T-helper 1 cell treated with Interleukin-12 subunit alpha and Interleukin-12 subunit beta and Interleukin-4 antibody, amounts not matched to agents 30 ng/mL and 1 ng/mL, for 36 hours (primary cell): ENCODE measurements around the gene MYO3B. TPM values are rescaled to one million over a fixed set of nuclear protein-coding genes. Genes with fewer than 3 reads are reported as not detected.

ENCODE experiments used
- intact Hi-C: fragments of 100-400 bp; cut with micrococcal nuclease; formaldehyde crosslinking; loops from one replicate; pipeline ENCODE4 v1.15.1; 2024
- total RNA-seq: library from RNA; stranded (reverse); gene quantifications from 2 replicates; pipeline ENCODE4 v1.2.3, GENCODE V29; 2022

Gene MYO3B
- total RNA-seq, 1 donor from 2014 or later = 0.78 TPM

- intact Hi-C loops = no loop called here
These were observed 120.2 kb downstream of the MYO3B start for GRCh38 chr2:170298115-170298514.

GRCh38 chr2:170298861-170299429 is 121.0 kb downstream of the MYO3B start:
- intact Hi-C loops = no loop called here

GRCh38 chr2:170300993-170301392 is 123.0 kb downstream of the MYO3B start:
- intact Hi-C loops = no loop called here

GRCh38 chr2:170301626-170302025 is 123.7 kb downstream of the MYO3B start:
- intact Hi-C loops = no loop called here

GRCh38 chr2:170305711-170306110 is 127.8 kb downstream of the MYO3B start:
- intact Hi-C loops = no loop called here

GRCh38 chr2:170306293-170306873 is 128.4 kb downstream of the MYO3B start:
- intact Hi-C loops = no loop called here

- intact Hi-C loops = no loop called here
These were observed 129.1 kb downstream of the MYO3B start for GRCh38 chr2:170307052-170307451.

GRCh38 chr2:170307555-170308351 is 129.8 kb downstream of the MYO3B start:
- intact Hi-C loops = no loop called here

GRCh38 chr2:170310876-170311502 is 133.0 kb downstream of the MYO3B start:
- intact Hi-C loops = no loop called here

GRCh38 chr2:170313347-170313991 is 135.5 kb downstream of the MYO3B start:
- intact Hi-C loops = no loop called here

GRCh38 chr2:170313992-170314348 is 136.0 kb downstream of the MYO3B start:
- intact Hi-C loops = no loop called here

- intact Hi-C loops = no loop called here
These were observed 136.9 kb downstream of the MYO3B start for GRCh38 chr2:170314744-170315447.

- intact Hi-C loops = loop anchor here (10.0 kb wide), 2 partner anchors 184 to 866 kb away; no protein-coding TSS in a partner anchor
These were observed 143.0 kb downstream of the MYO3B start for GRCh38 chr2:170320948-170321347.

- intact Hi-C loops = loop anchor here (10.0 kb wide), 2 partner anchors 183 to 867 kb away; no protein-coding TSS in a partner anchor
These were observed 143.6 kb downstream of the MYO3B start for GRCh38 chr2:170321526-170321925.

- intact Hi-C loops = loop anchor here (10.0 kb wide), 2 partner anchors 183 to 867 kb away; no protein-coding TSS in a partner anchor
These were observed 144.3 kb downstream of the MYO3B start for GRCh38 chr2:170322140-170322766.

- intact Hi-C loops = loop anchor here (1.0 to 10.0 kb wide), 9 partner anchors 38 to 869 kb away; partner anchors contain the start of gene SP5
These were observed 145.8 kb downstream of the MYO3B start for GRCh38 chr2:170323743-170324142.

GRCh38 chr2:170324640-170325046 is 146.7 kb downstream of the MYO3B start:
- intact Hi-C loops = loop anchor here (1.0 to 10.0 kb wide), 9 partner anchors 37 to 870 kb away; partner anchors contain the start of gene SP5

- intact Hi-C loops = no loop called here
These were observed 152.9 kb downstream of the MYO3B start for GRCh38 chr2:170330881-170331280.

- intact Hi-C loops = no loop called here
These were observed 154.9 kb downstream of the MYO3B start for GRCh38 chr2:170332676-170333402.
